HG02870 (cell line): ENCODE measurements around the gene FAM98B.

ENCODE experiments used
- ATAC-seq: cut with Tn5 transposase; IDR thresholded peaks from one replicate; pipeline ENCODE4 v1.9.1; 2021; ENCODE audit warnings: mild to moderate bottlenecking, moderate library complexity; ENCODE audit not compliant: unreplicated experiment

The FAM98B gene

DNA sequence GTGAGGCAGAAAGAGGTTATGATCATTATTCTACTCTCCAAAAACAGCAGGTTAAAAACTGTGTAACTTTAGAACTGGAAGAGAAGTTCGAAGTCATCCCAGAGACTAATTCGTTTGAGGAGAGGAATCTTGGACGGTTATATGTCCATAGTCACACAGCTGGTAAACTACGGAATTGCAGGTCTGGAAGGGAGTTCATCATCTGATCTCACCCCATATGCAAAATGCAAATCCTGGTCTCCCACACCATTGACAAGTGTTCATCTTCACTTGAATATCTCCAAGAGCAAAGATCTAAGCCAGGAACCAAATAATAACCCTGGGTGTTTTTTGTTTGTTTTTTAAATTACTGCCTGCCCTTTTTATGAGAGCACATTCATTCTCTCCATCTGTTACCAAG lies 53.1 kb downstream of the FAM98B start:
- no peak for ATAC-seq

- ATAC-seq: no peak
Observed at GRCh38 chr15:38507570-38507969, 53.6 kb downstream of the FAM98B start.

DNA sequence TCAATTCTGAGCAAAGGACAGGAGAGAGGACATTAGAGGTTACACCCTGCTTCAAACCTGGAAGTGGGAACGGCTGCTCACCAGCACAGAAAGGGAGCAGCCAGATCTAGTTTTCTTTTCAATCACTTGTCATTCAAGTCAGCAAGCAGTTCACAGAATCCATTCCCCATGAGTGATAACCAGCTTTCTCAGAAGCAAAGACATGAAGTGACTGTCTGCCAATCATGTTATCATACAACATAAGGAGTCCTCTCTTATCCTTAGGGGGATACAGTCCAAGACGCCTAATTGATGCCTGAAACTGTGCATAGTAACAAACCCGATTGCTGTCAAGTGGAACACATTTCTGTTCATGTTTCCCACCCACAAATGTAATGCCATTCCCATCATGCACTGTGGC lies 54.7 kb downstream of the FAM98B start:
- peak; percentile 73 for ATAC-seq

DNA sequence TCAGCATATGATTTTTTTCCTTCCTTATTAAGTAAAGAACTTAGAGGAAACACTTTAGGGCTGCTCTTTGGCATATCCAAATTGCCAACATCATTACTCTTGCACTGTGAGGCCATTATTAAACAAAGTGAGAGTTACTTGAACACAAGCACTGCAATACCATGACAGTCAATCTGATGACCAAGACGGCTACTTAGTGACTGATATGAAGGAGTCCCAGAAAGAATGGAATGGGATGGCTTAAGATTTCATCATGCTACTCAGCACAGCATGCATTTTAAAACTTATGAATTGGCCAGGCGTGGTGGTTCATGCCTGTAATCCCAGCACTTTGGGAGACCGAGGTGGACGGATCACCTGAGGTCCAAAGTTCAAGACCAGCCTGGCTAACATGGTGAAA lies 55.2 kb downstream of the FAM98B start:
- ATAC-seq: no peak

GRCh38 chr15:38512901-38513300 lies 59.0 kb downstream of the FAM98B start:
- no peak for ATAC-seq

GRCh38 chr15:38514601-38515000 lies 60.7 kb downstream of the FAM98B start:
- peak; percentile 50 for ATAC-seq

GRCh38 chr15:38516626-38517025 lies 62.7 kb downstream of the FAM98B start:
- no peak for ATAC-seq

GRCh38 chr15:38517312-38517975 lies 63.5 kb downstream of the FAM98B start:
- ATAC-seq: no peak

DNA sequence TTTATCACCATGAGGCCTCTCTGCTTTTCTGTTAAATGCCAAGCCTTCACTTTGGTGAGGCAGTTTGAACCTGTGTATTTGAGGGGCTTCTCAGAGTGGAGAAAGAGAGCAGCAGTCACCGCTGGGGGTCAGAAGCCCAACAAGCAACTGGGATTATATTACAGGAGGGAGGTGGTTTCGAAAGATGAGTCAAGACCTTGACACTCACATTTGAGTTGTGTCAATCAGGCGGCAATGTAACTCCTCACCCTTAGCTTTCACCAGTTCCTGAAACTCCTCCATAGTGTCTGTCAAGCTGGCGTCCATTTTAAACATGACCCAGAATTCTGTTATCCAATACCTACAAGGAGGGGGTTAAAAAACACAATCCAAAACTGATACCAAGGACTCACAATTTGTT lies 64.2 kb downstream of the FAM98B start:
- no peak for ATAC-seq

GRCh38 chr15:38520035-38520434 lies 66.1 kb downstream of the FAM98B start:
- ATAC-seq: no peak

GRCh38 chr15:38521316-38521715 lies 67.4 kb downstream of the FAM98B start:
- no peak for ATAC-seq

- no peak for ATAC-seq
Observed at GRCh38 chr15:38522922-38523321, 69.0 kb downstream of the FAM98B start.

DNA sequence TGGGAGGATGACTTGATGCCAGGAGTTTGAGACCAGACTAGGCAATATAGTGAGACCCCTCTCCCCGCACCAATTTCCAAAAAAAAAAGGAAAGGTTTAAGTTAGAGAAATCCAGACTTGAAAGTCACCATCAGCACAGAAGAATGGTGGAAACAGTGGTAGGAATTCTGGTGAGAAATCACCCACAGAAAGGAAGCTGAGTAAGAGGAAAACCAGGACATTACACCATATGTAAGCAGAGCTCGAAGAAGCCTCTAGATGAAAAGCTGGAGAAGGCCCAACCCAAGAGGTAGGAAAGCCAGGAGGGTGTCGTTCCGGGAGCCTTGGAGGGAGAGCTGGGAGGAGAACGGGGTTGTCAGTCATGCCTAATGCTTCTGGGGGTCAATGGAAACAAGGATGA lies 70.2 kb downstream of the FAM98B start:
- no peak for ATAC-seq

- ATAC-seq: no peak
Observed at GRCh38 chr15:38525489-38525888, 71.6 kb downstream of the FAM98B start.

- ATAC-seq: no peak
Observed at GRCh38 chr15:38526158-38526557, 72.2 kb downstream of the FAM98B start.

DNA sequence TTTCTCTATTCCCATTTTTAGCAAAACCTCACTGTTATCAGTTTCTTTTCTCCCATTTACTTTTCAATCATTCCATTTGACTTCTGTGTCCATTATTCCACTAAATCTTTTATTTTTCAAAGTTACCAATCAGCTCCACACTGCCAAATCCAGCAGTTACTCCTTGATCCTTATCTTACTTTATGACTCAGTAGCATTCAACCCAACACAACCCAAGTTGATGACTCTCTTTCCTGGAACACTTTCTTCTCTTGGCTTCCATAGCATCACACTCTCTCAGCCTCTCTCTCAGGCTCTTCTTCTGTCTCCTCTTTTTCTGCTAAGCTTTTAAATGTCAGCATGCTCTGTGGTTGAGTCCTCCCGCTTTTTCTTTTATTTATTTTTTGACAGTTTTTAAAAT lies 74.4 kb downstream of the FAM98B start:
- ATAC-seq: no peak

DNA sequence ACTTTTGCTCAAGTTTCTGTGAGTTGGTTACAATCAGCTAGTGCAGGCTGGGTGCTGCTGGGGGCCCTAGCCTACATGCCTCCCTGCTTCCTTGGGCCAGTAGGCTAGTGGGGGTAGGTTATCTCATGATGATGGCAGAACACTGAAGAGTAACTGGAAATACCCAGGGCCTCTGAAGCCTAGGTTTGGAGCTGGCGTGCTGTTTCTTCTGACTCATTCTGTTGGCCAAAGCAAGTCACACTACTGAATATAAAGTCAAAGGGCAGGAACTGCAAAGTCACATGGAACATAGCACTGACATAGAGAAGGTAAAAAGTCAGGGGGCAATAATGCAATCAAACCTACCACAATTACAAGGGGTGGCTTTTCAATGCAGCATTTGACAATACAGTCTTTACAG lies 76.2 kb downstream of the FAM98B start:
- peak; percentile 85 for ATAC-seq

- no peak for ATAC-seq
Observed at GRCh38 chr15:38531509-38531908, 77.6 kb downstream of the FAM98B start.

- no peak for ATAC-seq
Observed at GRCh38 chr15:38532728-38533127, 78.8 kb downstream of the FAM98B start.

GRCh38 chr15:38533416-38533915 lies 79.5 kb downstream of the FAM98B start:
- ATAC-seq: no peak

DNA sequence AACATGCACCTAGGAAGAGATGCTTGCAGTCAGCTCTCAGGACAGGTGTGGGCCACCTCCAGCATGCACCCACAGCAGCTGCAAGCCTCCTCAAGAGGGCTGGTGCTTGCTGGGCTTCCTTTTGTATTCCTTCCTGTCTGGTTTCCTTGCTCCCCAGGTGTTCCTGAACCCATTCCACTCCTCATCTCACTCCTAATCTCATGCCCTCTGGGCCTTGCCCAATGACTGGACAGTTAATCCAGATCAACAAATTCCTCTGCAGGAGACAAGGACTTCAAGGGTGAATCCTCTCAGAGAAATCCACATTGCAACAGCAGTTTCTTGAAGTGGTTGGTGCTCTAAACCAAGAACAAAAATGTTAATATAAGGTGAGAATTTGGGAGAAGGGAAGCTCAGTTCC lies 80.0 kb downstream of the FAM98B start:
- no peak for ATAC-seq

GRCh38 chr15:38534691-38535090 lies 80.8 kb downstream of the FAM98B start:
- ATAC-seq: no peak
